IgD-negative memory B cell (primary cell): Measurements from ENCODE around the gene CTSL. TPM values are rescaled to one million over a fixed set of nuclear protein-coding genes. Genes with fewer than 3 reads are reported as not detected.

Experiments
- H3K27ac Mint-ChIP-seq, 3 donors: one replicate each; pipeline ENCODE4 v1.8.0; 2020 to 2022; ENCODE audit warnings: mild to moderate bottlenecking in 3 of 3, mixed read lengths in 3 of 3, moderate library complexity in 1 of 3
- H3K27me3 Mint-ChIP-seq: one replicate; pipeline ENCODE4 v1.8.0; 2021; ENCODE audit warnings: mixed read lengths
- H3K36me3 Mint-ChIP-seq: one replicate; pipeline ENCODE4 v1.8.0; 2020; ENCODE audit warnings: mild to moderate bottlenecking, mixed read lengths
- H3K4me1 Mint-ChIP-seq, 3 donors: one replicate each; pipeline ENCODE4 v1.8.0; 2020 to 2022; ENCODE audit warnings: mixed read lengths in 3 of 3, mild to moderate bottlenecking in 1 of 3
- H3K4me3 Mint-ChIP-seq, 4 donors: one replicate each; pipeline ENCODE4 v1.8.0; 2020 to 2022; ENCODE audit warnings: mild to moderate bottlenecking in 4 of 4, mixed read lengths in 4 of 4, moderate library complexity in 3 of 4
- H3K9me3 Mint-ChIP-seq, 3 donors: one replicate each; pipeline ENCODE4 v1.8.0; 2020 to 2021; ENCODE audit warnings: mixed read lengths in 3 of 3, mild to moderate bottlenecking in 1 of 3
- polyA plus RNA-seq: library from polyadenylated mRNA; unstranded; fragments of 300-500 nt; fragmentation: Illumina TruSeq; gene quantifications from one replicate; pipeline ENCODE4 v1.2.3, GENCODE V29; 2021

CTSL gene
- polyA plus RNA-seq, 1 donor from 2014 or later = 1.4 TPM

GRCh38 chr9:87708986-87709728 lies 16.8 kb upstream of the CTSL start:
- Mint-ChIP-seq H3K27me3 (peaks cover 3% of the 10 kb centered on the region), H3K4me1 (no peaks in the 10 kb centered on the region), H3K9me3 (peaks cover 0 to 7% (median 0%) of the 10 kb centered on the region in 3 donors), H3K36me3 (no peaks in the 10 kb centered on the region), H3K4me3 (no peak overlapping the region), H3K27ac (no peak overlapping the region)

GRCh38 chr9:87710443-87710842 lies 15.5 kb upstream of the CTSL start:
- H3K27ac Mint-ChIP-seq = no peak overlapping the region
- no peaks in the 10 kb centered on the region for H3K4me1 Mint-ChIP-seq
- H3K36me3 Mint-ChIP-seq = no peaks in the 10 kb centered on the region
- peaks cover 0 to 6% (median 0%) of the 10 kb centered on the region in 3 donors for H3K9me3 Mint-ChIP-seq
- H3K27me3 Mint-ChIP-seq = peaks cover 3% of the 10 kb centered on the region
- no peak overlapping the region for H3K4me3 Mint-ChIP-seq

GRCh38 chr9:87711857-87712800 lies 13.8 kb upstream of the CTSL start:
- Mint-ChIP-seq H3K27me3 (peaks cover 5% of the 10 kb centered on the region), H3K4me3 (no peak overlapping the region), H3K9me3 (peaks cover 0 to 6% (median 0%) of the 10 kb centered on the region in 3 donors), H3K4me1 (no peaks in the 10 kb centered on the region), H3K27ac (no peak overlapping the region), H3K36me3 (no peaks in the 10 kb centered on the region)

- Mint-ChIP-seq H3K4me1 (no peaks in the 10 kb centered on the region), H3K27ac (no peak overlapping the region), H3K4me3 (no peak overlapping the region), H3K27me3 (peaks cover 5% of the 10 kb centered on the region), H3K9me3 (peaks cover 0 to 6% (median 0%) of the 10 kb centered on the region in 3 donors), H3K36me3 (no peaks in the 10 kb centered on the region)
Observed at GRCh38 chr9:87712801-87713277, 13.1 kb upstream of the CTSL start.

GRCh38 chr9:87713278-87713987 lies 12.5 kb upstream of the CTSL start:
- Mint-ChIP-seq H3K4me3 (no peak overlapping the region), H3K27me3 (peaks cover 5% of the 10 kb centered on the region), H3K9me3 (peaks cover 0 to 6% (median 0%) of the 10 kb centered on the region in 3 donors), H3K36me3 (no peaks in the 10 kb centered on the region), H3K4me1 (no peaks in the 10 kb centered on the region), H3K27ac (no peak overlapping the region)

- H3K9me3 Mint-ChIP-seq = peaks cover 0 to 6% (median 0%) of the 10 kb centered on the region in 3 donors
- H3K4me1 Mint-ChIP-seq = no peaks in the 10 kb centered on the region
- H3K36me3 Mint-ChIP-seq = no peaks in the 10 kb centered on the region
- peaks cover 3% of the 10 kb centered on the region for H3K27me3 Mint-ChIP-seq
- no peak overlapping the region for H3K4me3 Mint-ChIP-seq
- H3K27ac Mint-ChIP-seq = no peak overlapping the region
Observed at GRCh38 chr9:87713988-87714330, 12.0 kb upstream of the CTSL start.

GRCh38 chr9:87714819-87715218 lies 11.1 kb upstream of the CTSL start:
- Mint-ChIP-seq H3K4me3 (no peak overlapping the region), H3K9me3 (peaks cover 0 to 6% (median 0%) of the 10 kb centered on the region in 3 donors), H3K36me3 (no peaks in the 10 kb centered on the region), H3K27ac (no peak overlapping the region), H3K4me1 (no peaks in the 10 kb centered on the region), H3K27me3 (peaks cover 3% of the 10 kb centered on the region)

- H3K9me3 Mint-ChIP-seq = peaks cover 0 to 6% (median 0%) of the 10 kb centered on the region in 3 donors
- H3K4me1 Mint-ChIP-seq = no peaks in the 10 kb centered on the region
- H3K4me3 Mint-ChIP-seq = no peak overlapping the region
- peaks cover 3% of the 10 kb centered on the region for H3K27me3 Mint-ChIP-seq
- no peak overlapping the region for H3K27ac Mint-ChIP-seq
- no peaks in the 10 kb centered on the region for H3K36me3 Mint-ChIP-seq
Observed at GRCh38 chr9:87716141-87716540, 9.8 kb upstream of the CTSL start.

- peaks cover 0 to 6% (median 3%) of the 10 kb centered on the region in 3 donors for H3K9me3 Mint-ChIP-seq
- H3K36me3 Mint-ChIP-seq = no peaks in the 10 kb centered on the region
- no peaks in the 10 kb centered on the region for H3K4me1 Mint-ChIP-seq
- H3K27ac Mint-ChIP-seq = no peak overlapping the region
- no peak overlapping the region for H3K4me3 Mint-ChIP-seq
- H3K27me3 Mint-ChIP-seq = peaks cover 4% of the 10 kb centered on the region
Observed at GRCh38 chr9:87717456-87717855, 8.5 kb upstream of the CTSL start.

GRCh38 chr9:87718231-87718630 lies 7.7 kb upstream of the CTSL start:
- H3K4me3 Mint-ChIP-seq = no peak overlapping the region
- peaks cover 4% of the 10 kb centered on the region for H3K27me3 Mint-ChIP-seq
- H3K36me3 Mint-ChIP-seq = no peaks in the 10 kb centered on the region
- peaks cover 0 to 3% (median 0%) of the 10 kb centered on the region in 3 donors for H3K9me3 Mint-ChIP-seq
- H3K4me1 Mint-ChIP-seq = no peaks in the 10 kb centered on the region
- H3K27ac Mint-ChIP-seq = no peak overlapping the region

- Mint-ChIP-seq H3K27ac (no peak overlapping the region), H3K36me3 (no peaks in the 10 kb centered on the region), H3K4me1 (no peaks in the 10 kb centered on the region), H3K4me3 (no peak overlapping the region), H3K27me3 (peaks cover 4% of the 10 kb centered on the region), H3K9me3 (peaks cover 0 to 3% (median 0%) of the 10 kb centered on the region in 3 donors)
Observed at GRCh38 chr9:87718852-87719612, 6.9 kb upstream of the CTSL start.

- H3K4me3 Mint-ChIP-seq = no peak overlapping the region
- no peaks in the 10 kb centered on the region for H3K4me1 Mint-ChIP-seq
- H3K27me3 Mint-ChIP-seq = peaks cover 4% of the 10 kb centered on the region
- H3K27ac Mint-ChIP-seq = no peak overlapping the region
- H3K36me3 Mint-ChIP-seq = no peaks in the 10 kb centered on the region
- H3K9me3 Mint-ChIP-seq = peaks cover 0 to 3% (median 0%) of the 10 kb centered on the region in 3 donors
Observed at GRCh38 chr9:87720173-87720572, 5.7 kb upstream of the CTSL start.

GRCh38 chr9:87722393-87723088 lies 3.4 kb upstream of the CTSL start:
- Mint-ChIP-seq H3K27me3 (peaks cover 10% of the 10 kb centered on the region), H3K4me3 (no peak overlapping the region), H3K36me3 (no peaks in the 10 kb centered on the region), H3K9me3 (peaks cover 0 to 3% (median 0%) of the 10 kb centered on the region in 3 donors), H3K27ac (peak overlapping the region in 1 of 3 donors; percentile 45), H3K4me1 (no peaks in the 10 kb centered on the region)
